H7 (cell line): ENCODE results near the gene ACBD6. TPM values are rescaled to one million over a fixed set of nuclear protein-coding genes. Genes with fewer than 3 reads are reported as not detected.

Experiments
- DNase-seq: peaks from one replicate; pipeline ENCODE4 v3.0.0; 2012
- H3K27me3 ChIP-seq: 2 replicates; pipeline ENCODE4 v1.6.0; 2011; ENCODE audit warnings: mild to moderate bottlenecking, low read length; ENCODE audit not compliant: control insufficient read depth, insufficient read depth
- H3K36me3 ChIP-seq: replicated peaks from 2 replicates; pipeline ENCODE4 v1.5.1; 2011; ENCODE audit warnings: low read length; ENCODE audit not compliant: control insufficient read depth, insufficient read depth
- H3K4me3 ChIP-seq: 2 replicates; pipeline ENCODE4 v1.5.1; 2011; ENCODE audit warnings: low read depth, mild to moderate bottlenecking, control low read depth, low read length, moderate library complexity; ENCODE audit not compliant: insufficient read depth
- total RNA-seq: library from RNA; depleted of rRNA; stranded (reverse); fragments of >200 nt; shearing (Covaris generic); gene quantifications from 2 replicates; pipeline ENCODE4 v1.2.3, GENCODE V29; 2014; rRNA removed

ACBD6 gene
- total RNA-seq, 1 experiment from 2014 or later, result 73.2 TPM

- DNase-seq, result peak; percentile 87
- H3K36me3 ChIP-seq, result no peaks in the 10 kb centered on the region
- H3K27me3 ChIP-seq, result no peaks in the 10 kb centered on the region
- H3K4me3 ChIP-seq, result no peak overlapping the region
Measured at GRCh38 chr1:180248731-180249681, 253.4 kb downstream of the ACBD6 start.

- no peak for DNase-seq
- no peaks in the 10 kb centered on the region for H3K36me3 ChIP-seq
- no peaks in the 10 kb centered on the region for H3K27me3 ChIP-seq
- no peak overlapping the region for H3K4me3 ChIP-seq
Measured at GRCh38 chr1:180248176-180248575, 254.2 kb downstream of the ACBD6 start.

GRCh38 chr1:180247580-180247979, 254.8 kb downstream of the ACBD6 start:
- no peak for DNase-seq
- H3K4me3 ChIP-seq, result no peak overlapping the region
- H3K27me3 ChIP-seq, result no peaks in the 10 kb centered on the region
- H3K36me3 ChIP-seq, result no peaks in the 10 kb centered on the region

- DNase-seq, result peak; percentile 35
- H3K27me3 ChIP-seq, result no peaks in the 10 kb centered on the region
Measured at GRCh38 chr1:180247061-180247460, 255.3 kb downstream of the ACBD6 start.

GRCh38 chr1:180246579-180246978, 255.8 kb downstream of the ACBD6 start:
- no peak overlapping the region for H3K4me3 ChIP-seq
- DNase-seq, result no peak
- no peaks in the 10 kb centered on the region for H3K27me3 ChIP-seq
- no peaks in the 10 kb centered on the region for H3K36me3 ChIP-seq

More at GRCh38 chr1:180247061-180247460, 255.3 kb downstream of the ACBD6 start:
- no peak overlapping the region for H3K4me3 ChIP-seq
- H3K36me3 ChIP-seq, result no peaks in the 10 kb centered on the region

DNA sequence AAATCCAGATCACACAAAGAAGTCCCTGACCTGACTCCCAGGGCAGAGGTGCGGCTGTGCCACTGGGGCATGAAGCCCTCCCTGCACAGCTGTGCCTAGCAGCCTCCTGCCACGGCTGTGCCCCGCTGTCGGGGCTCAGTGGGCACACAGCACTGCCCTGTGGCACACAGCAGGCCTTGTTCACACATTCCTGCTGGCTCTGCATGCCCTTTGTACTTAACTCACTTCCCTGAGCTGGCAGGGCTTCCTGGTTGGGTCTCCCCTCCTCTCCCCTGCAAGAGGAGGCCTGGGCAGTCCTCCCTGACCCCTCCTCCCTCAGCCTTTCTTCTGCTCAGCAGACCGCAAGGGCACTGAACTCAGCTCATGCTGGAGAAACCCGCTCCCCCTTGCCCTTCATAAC, 257.5 kb downstream of the ACBD6 start:
- Histone ChIP-seq H3K4me3 (no peak overlapping the region), H3K27me3 (no peaks in the 10 kb centered on the region; the same call in 1 of the 2 replicates), H3K36me3 (no peaks in the 10 kb centered on the region)
- peak; percentile 62 for DNase-seq

- Histone ChIP-seq H3K4me3 (no peak overlapping the region), H3K27me3 (peaks cover 3% of the 10 kb centered on the region), H3K36me3 (no peaks in the 10 kb centered on the region)
- no peak for DNase-seq
Measured at GRCh38 chr1:180243517-180244221, 258.7 kb downstream of the ACBD6 start.

GRCh38 chr1:180241716-180242544, 260.4 kb downstream of the ACBD6 start:
- Histone ChIP-seq H3K4me3 (no peak overlapping the region), H3K27me3 (peaks cover 20% of the 10 kb centered on the region), H3K36me3 (no peaks in the 10 kb centered on the region)
- no peak for DNase-seq

- peaks cover 45% of the 10 kb centered on the region for H3K27me3 ChIP-seq
- no peak overlapping the region for H3K4me3 ChIP-seq
- peak; percentile 70 for DNase-seq
- H3K36me3 ChIP-seq, result no peaks in the 10 kb centered on the region
Measured at GRCh38 chr1:180239145-180240096, 263.0 kb downstream of the ACBD6 start.

GRCh38 chr1:180238675-180239074, 263.7 kb downstream of the ACBD6 start:
- H3K27me3 ChIP-seq, result peaks cover 53% of the 10 kb centered on the region
- DNase-seq, result no peak
- H3K4me3 ChIP-seq, result no peak overlapping the region
- no peaks in the 10 kb centered on the region for H3K36me3 ChIP-seq

Other genes with a start within 250 kb of the ACBD6 start
- gene OVAAL, start 56.4 kb upstream of the ACBD6 start, total RNA-seq, result not detected in 2 replicates
- 45.6 and 62.7 TPM in 2 replicates for gene XPR1, start 129.4 kb upstream of the ACBD6 start, total RNA-seq